Fibroblast of lung (primary cell): ENCODE results near the gene CENPV.

Experiments used
- CTCF ChIP-seq, 2 donors: IDR thresholded peaks in 1 of 2; conservative IDR thresholded peaks in 1 of 2; 1 replicate in 1 of 2; 2 replicates in 1 of 2; pipeline ENCODE4 v1.5.1; 2011 to 2012; ENCODE audit warnings: low read length in 2 of 2, control low read depth in 1 of 2, inconsistent platforms in 1 of 2, low read depth in 1 of 2, mild to moderate bottlenecking in 1 of 2
- EZH2 ChIP-seq: IDR thresholded peaks from 2 replicates; pipeline ENCODE4 v1.5.1; 2012; ENCODE audit warnings: low read length, control low read depth, mild to moderate bottlenecking; ENCODE audit errors: missing control alignments

GRCh38 chr17:16352303-16352666, 984 bp downstream of the CENPV start:
- no peak for TF ChIP-seq CTCF (conservative IDR thresholded peaks at IDR 0.05 in 1 of 2, IDR thresholded peaks at IDR 0.05 in 1 of 2; ENCODE audit: low read depth in 1 of 2, low read length in 2 of 2)
- TF ChIP-seq EZH2 = no peak
